Bladder microvascular endothelial cell (primary cell): Measurements from ENCODE around the gene FBXL16. TPM values are rescaled to one million over a fixed set of nuclear protein-coding genes. Genes with fewer than 3 reads are reported as not detected.

ENCODE experiments used
- total RNA-seq: library from RNA; depleted of rRNA; stranded (reverse); fragments of >200 nt; gene quantifications from 2 replicates; pipeline ENCODE4 v1.2.3, GENCODE V29; 2014

Gene FBXL16
- total RNA-seq, 1 donor from 2014 or later = 0.13 TPM

Other genes with a start within 250 kb of the FBXL16 start
- gene CAPN15, start 178.1 kb downstream of the FBXL16 start, total RNA-seq = 20.6 and 36.8 TPM in 2 replicates
- gene PRR35, start 145.4 kb downstream of the FBXL16 start, total RNA-seq = not detected in 2 replicates
- gene NHLRC4, start 138.8 kb downstream of the FBXL16 start, total RNA-seq = 0.88 and 1.3 TPM in 2 replicates
- 20.7 and 26.4 TPM in 2 replicates for gene PIGQ, start 135.8 kb downstream of the FBXL16 start, total RNA-seq
- 7.4 and 11.5 TPM in 2 replicates for gene RAB40C, start 115.7 kb downstream of the FBXL16 start, total RNA-seq
- gene WFIKKN1, start 74.8 kb downstream of the FBXL16 start, total RNA-seq = 0.19 TPM in 1 of 2 replicates, not detected in the other
- 43.6 and 69.1 TPM in 2 replicates for gene METTL26, start 69.5 kb downstream of the FBXL16 start, total RNA-seq
- 12.1 and 12.6 TPM in 2 replicates for gene MCRIP2, start 64.0 kb downstream of the FBXL16 start, total RNA-seq
- 5.7 and 10.0 TPM in 2 replicates for gene WDR90, start 56.4 kb downstream of the FBXL16 start, total RNA-seq
- gene RHOT2, start 37.7 kb downstream of the FBXL16 start, total RNA-seq = 23.2 and 38.9 TPM in 2 replicates
- gene RHBDL1, start 30.1 kb downstream of the FBXL16 start, total RNA-seq = 0.16 and 0.50 TPM in 2 replicates
- 111 TPM in 2 replicates for gene STUB1, start 25.4 kb downstream of the FBXL16 start, total RNA-seq
- gene JMJD8, start 21.5 kb downstream of the FBXL16 start, total RNA-seq = 23.0 and 31.2 TPM in 2 replicates
- gene WDR24, start 15.4 kb downstream of the FBXL16 start, total RNA-seq = 2.6 and 5.0 TPM in 2 replicates
- 25.3 and 31.1 TPM in 2 replicates for gene METRN, start 9.3 kb upstream of the FBXL16 start, total RNA-seq
- gene ANTKMT, start 15.3 kb upstream of the FBXL16 start, total RNA-seq = 19.1 and 21.4 TPM in 2 replicates
- 1.2 TPM in 1 of 2 replicates, not detected in the other for gene CCDC78, start 20.6 kb upstream of the FBXL16 start, total RNA-seq
- 2.9 and 8.2 TPM in 2 replicates for gene HAGHL, start 21.3 kb upstream of the FBXL16 start, total RNA-seq
- gene CIAO3, start 35.2 kb upstream of the FBXL16 start, total RNA-seq = 30.4 and 38.2 TPM in 2 replicates
- gene MSLN, start 54.9 kb upstream of the FBXL16 start, total RNA-seq = not detected in 2 replicates
- 20.8 and 22.0 TPM in 2 replicates for gene RPUSD1, start 82.6 kb upstream of the FBXL16 start, total RNA-seq
- gene CHTF18, start 82.8 kb upstream of the FBXL16 start, total RNA-seq = 13.6 and 13.8 TPM in 2 replicates
- not detected in 2 replicates for gene GNG13, start 94.9 kb upstream of the FBXL16 start, total RNA-seq